ENCODE results near the gene NRARP.
A peak's percentile ranks its signal among the peaks of the same experiment; 100 is the strongest.

The NRARP gene

DNA sequence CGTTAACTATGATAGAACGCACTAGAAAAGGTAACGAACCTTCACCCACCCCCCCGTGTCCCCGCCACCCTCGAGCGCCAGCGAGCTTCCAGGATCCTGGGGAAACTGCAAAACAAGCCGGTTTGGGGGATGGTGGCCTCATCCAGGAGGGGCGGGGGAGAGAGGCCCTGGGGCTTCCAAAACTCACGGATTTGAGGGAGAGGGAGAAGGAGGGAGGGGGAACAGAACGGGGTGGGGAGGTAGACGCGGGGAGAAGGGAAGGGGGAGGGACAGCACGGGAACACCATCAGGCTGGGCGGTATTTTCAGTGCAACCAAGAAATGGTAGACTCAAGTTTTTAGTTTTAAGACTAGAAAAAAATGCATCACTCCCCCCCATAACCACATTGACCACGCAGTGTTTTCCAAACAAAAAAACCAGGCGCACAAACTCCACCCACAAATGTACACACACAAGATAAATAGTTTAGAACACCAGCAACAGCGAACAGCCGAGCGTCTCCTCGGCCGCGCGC, 1.4 kb downstream of the NRARP start:
- peak overlapping the region; percentile 84 for H3K4me3 ChIP-seq (ENCODE audit: low read depth, low read length)

DNA sequence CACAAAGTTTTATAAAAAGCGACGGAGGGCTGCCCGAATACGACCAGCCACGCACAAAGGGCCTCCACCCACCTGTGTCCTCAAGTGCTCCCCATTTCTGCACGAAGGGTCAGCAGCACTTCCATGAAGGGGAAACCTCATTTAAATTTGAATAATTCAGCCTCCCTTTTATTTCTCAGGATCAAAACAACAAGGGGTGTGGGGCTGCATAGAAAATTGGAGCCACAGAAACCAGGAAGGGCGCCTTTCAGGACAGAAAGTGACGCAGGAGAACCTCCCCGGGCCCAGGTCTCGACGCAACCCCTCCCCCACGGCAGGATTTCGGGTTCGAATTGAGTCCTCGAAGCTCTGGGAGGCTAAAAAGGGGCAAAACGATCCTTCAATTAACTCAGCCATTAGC, 2.1 kb downstream of the NRARP start:
- H3K4me3 ChIP-seq (ENCODE audit: low read depth, low read length), result peak overlapping the region; percentile 84

DNA sequence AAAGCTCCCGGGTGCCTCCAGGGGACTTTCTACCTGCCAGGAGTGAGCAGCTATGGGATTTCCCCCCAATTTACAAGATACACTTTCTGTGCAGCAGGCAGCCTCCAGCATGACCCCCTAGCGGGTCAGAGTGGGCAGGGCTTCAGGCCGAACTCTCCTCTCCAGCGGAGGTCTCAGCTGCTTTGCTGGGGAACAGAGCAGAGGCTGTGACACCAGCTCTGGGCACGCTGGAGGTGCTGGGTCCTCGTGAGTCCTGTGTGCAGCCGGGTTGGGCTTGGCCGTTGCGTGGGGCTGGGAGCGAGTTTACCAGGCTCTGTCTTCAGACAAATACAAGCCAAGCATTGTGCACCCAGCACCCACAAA, 2.9 kb downstream of the NRARP start:
- H3K4me3 ChIP-seq (ENCODE audit: low read depth, low read length), result peak overlapping the region; percentile 20

DNA sequence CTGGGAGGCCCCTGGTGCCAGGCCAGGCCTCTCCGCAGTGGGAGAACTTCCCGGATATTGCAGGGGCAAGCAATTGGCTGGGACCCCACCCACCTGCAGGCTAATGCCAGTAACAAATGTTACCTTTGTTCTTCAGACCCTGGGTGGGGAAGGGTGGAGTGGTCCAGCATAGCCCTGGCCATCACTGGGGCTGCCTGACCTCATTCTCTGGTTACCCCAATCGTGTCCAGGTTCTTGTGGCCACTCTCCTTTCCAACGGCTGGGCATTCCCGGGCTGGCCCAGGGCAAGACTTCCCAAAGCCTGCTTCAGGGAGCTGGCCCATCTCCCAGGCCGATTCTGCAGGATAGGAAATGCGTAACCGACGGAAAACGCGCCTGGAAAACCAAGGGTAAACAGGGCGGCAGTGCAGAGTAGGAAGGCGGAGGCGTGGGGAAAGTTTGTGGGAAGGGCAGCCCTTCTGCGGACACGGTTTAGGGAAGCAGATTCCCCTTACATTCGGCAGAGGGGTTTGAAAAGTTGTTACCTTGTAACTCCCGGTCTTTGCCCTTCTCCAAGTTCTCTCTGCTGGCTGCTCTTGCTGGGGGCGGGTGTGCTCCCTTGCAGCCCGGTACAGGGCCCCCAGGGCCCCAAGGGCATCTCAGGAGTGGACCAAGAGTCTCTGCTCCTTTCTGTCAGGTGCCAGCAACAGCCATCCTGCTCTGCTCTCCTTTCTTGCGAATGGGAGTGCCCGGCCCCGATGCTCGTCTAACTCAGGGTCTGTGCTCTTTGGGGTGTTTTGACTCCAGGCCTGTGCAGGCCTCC, 3.5 kb downstream of the NRARP start:
- no peak overlapping the region for H3K4me3 ChIP-seq (ENCODE audit: low read depth, low read length)

DNA sequence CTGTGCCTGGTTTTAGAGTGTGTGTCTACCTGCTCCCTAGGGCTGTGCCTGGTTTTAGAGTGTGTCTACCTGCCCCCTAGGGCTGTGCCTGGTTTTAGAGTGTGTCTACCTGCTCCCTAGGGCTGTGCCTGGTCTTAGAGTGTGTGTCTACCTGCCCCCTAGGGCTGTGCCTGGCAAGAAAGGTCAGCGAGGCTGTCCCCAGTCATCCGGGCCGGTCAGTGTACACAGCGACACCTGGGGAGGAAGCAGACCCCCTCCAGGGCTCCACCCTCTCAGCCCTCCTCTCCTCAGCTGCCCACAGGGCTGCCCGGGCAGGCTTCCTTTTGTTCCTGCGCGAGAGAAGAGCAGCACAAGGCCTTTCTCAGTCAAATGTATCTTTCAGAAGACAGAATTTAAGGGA, 4.1 kb downstream of the NRARP start:
- no peak overlapping the region for H3K4me3 ChIP-seq (ENCODE audit: low read depth, low read length)

DNA sequence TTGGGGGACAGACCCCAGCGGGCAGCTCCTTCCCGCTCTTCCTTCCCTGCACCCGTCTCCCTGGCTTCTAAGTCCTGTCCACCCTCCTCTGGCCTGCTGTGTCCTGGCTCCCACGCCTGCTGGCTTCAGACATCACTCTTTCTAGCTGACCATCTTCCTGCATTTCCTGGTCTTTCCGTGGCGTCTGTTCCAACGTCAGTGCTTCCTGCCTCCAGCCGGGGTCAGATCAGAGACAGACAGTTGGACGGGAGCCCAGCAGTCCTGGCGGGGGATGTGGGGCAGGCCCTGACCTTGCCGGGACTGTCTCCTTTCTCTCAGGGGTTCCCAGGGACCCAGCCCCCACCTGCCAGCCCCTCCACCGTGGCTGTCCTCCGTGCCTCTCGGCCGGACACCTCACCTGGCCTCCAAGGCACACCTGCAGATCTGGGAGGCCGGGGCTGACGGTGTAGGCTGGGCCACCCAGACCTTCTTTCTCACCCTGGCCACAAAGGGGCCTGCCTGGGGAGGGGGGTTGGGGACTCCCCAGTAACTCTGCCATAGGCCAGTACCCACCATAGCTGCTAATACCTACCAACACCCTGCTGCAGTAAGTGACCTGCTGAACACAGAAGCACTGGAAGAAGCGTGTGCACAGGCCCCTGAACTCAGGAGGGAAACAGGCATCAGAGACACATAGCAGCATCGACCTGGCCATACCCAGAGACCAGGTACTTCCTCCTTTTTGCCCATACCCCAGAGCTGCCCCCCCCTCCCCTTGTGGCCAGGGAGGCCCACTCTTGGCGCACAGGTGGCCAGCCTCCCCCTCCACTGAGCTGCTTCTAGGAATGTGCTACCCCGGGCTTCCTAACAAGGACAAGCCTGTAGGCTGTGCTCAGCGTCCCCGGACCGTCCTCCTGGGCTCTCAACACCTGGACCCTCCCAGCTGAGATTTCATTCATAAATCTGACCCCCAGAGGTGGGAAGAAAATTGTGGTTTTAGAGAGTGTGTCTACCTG, 5.1 kb downstream of the NRARP start:
- peak overlapping the region; percentile 8 for H3K4me3 ChIP-seq (ENCODE audit: low read depth, low read length)

DNA sequence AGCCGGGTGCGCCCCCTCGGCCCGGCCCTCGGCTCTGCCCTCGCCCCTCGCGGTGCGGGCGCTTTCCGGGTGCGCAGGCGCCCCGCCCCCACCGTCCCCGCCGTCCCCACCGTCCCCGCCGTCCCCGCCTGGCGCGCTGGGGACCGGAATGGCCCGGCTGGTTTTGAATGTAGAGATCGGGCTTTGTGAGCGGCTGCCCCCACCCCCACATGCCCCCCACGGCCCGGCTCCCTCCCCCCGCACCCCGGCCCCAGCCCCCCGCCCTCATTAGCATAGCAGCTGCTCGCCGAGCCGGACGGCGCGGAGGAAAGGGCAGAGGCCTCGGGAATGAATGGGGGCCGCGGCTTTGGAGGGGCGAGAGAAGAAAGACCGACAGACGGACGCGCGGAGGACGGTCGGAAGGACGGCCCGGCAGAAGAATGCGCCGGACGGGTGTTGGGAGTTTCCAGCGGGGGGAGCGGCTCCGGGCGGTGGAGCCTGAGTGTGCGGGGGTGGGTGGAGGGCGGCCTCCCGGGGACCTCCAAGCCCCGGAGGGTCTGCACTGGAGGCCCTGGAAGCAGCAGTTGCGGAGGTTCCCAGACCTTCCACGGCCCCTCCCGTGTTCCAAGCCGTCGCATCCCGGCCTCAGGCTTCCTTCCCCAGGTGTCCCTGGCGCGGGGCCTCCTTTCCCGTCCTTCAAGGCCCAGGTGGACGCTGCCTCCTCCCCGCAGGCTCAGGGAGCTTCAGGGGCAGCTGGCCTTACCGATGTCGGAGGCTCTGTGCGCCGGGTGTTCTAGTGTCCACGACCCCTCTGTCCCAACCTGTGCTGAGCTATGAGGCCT, 6.0 kb downstream of the NRARP start:
- peak overlapping the region; percentile 20 for H3K4me3 ChIP-seq (ENCODE audit: low read depth, low read length)

DNA sequence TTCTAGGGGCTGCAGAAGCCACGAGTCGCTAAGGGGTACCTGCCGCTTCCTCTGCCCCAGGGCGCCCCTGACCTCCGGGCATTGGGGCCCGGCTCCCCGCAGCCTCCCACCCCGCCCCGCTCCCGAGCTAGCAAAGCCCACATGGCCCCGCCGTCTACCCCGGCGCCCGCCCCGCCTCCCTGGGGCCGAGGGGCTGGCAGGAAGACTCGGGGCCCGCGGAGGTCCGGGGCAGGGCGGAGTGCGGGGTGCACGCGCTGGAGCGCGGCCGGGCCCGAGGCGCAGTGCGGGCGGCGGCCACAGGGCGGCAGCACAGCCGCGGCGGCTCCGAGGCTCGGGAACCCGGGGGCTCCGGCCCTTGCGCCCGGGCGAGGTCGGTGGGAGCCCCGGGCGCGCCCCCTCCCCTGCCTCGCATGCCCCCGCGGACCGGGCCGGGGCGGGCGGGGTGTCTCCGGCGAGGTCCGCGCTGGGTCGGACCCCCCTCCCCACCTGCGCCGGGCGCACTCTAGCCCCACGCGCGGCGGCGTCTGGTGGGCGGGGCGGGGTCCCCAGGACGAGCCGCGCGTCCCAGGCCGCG, 6.7 kb downstream of the NRARP start:
- H3K4me3 ChIP-seq (ENCODE audit: low read depth, low read length), result peak overlapping the region; percentile 20

DNA sequence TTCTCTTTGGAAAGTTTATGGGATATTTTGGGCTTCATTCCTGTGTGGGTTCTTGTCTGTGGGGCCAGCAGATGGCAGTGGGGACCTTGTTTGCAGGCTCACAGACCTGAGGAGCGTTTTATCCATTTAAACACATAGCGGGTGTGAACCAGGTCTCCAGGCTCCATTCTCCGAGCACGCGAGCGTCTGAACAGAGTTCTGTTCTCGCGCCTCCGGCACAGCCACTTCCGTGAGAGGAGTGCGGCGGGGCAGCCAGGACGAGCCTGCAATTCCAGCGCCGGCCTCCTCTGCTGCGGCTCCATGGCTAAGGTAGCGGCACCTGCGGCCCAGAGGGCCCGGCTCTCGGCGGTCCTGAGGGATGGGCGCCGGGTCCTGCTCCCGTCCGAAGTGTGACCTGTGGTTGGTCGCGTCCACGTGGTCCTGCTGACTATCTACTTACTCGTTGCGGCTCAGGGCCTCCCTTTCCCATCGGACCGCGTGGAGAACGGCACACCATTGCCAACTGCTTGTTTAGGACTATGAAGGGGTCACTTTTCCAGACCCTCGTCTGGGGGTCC, 7.3 kb downstream of the NRARP start:
- H3K4me3 ChIP-seq (ENCODE audit: low read depth, low read length), result no peak overlapping the region

DNA sequence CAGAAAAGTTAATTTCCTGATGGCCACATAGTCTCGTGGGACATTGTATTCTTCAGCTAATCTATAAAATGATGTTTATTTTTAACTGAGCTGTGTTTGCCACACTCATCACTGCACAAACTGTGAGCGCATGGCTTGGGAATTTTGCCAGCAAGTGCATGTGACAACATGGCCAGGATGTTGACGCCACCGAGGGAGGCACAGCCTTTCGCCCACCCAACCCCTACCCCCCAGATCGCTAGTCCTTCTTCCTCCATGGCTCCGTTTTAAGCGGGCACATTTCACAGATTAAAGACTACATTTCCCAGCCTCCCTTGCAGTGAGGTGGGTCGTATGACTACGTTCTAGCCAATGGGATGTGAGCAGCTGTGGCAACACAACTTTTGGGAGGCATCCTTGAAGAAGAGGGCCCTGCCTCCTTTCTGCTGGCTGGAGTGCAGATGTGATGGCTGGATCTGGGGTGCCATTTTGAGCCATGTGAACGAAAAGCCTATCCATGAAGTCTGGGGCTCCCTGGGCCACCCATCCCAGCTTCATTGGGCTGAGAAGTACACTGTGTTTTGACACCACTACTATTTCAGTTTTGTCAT, 7.9 kb downstream of the NRARP start:
- H3K4me3 ChIP-seq (ENCODE audit: low read depth, low read length), result no peak overlapping the region

DNA sequence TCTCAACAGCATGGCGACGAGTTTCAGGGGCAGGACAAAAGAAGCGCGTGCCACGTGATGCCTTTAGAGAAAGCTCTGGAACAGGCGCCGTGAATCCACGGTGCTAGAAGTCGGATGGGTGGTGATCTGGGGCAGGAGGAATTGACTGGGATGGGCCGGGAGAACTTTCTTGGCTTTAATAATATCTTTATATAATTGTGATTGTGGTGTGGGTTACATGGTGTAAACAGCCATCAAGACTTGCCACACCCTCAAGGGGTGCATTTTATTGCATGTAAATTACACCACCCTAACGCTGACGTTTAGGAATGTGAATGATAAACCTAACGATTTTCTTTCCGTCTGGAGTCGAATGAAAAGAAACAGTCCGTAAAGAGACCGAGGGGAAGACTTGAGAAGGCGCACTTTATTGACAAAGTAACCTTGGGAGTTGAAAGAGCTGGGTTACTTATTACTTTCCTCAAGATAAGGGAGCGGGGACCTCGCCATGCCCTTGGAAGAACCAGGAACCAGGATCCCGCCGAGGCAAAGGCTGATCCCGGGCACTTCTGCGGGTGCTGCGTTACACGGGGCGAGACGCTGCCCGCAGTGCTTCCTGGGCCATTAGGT, 8.5 kb downstream of the NRARP start:
- H3K4me3 ChIP-seq (ENCODE audit: low read depth, low read length), result no peak overlapping the region

DNA sequence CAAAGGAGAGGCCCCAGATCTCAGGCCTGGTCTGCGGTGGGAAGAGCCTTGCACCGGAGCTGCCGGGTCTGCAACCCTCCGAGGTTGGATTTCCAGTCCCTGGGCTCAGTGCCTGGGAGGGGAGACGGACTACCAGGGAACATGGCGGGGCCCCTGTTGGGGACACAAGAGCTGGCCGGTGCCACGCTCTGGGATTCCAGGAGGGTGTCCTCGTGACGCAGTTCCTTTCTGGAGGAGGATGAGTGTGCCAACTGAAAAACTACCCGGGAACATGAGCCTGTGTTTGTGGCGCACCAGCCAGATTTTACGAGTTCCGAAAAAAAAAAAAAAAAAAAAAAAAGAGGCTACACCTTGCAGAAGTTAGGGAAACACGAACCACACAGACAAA, 9.0 kb downstream of the NRARP start:
- H3K4me3 ChIP-seq (ENCODE audit: low read depth, low read length), result no peak overlapping the region

DNA sequence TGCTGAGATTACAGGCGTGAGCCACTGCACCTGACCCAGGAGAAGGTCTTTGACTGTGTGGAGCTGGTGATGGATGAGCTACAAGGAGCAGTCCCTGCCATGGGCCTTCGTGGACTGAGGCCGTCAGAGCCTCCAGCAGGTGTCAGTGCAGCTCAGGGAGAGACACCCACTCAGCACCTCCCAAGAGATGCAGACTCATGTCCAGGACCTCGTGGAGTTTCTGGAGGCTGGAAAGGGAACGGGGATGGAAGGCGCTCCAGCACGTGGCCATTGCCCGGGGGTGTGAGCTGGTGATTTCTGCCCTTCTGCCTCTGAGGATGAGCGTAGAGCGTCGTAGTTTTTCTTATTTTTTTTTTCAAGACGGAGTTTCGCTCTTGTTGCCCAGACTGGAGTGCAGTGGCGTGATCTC, 15.1 kb downstream of the NRARP start:
- no peak overlapping the region for H3K4me3 ChIP-seq (ENCODE audit: low read depth, low read length)

DNA sequence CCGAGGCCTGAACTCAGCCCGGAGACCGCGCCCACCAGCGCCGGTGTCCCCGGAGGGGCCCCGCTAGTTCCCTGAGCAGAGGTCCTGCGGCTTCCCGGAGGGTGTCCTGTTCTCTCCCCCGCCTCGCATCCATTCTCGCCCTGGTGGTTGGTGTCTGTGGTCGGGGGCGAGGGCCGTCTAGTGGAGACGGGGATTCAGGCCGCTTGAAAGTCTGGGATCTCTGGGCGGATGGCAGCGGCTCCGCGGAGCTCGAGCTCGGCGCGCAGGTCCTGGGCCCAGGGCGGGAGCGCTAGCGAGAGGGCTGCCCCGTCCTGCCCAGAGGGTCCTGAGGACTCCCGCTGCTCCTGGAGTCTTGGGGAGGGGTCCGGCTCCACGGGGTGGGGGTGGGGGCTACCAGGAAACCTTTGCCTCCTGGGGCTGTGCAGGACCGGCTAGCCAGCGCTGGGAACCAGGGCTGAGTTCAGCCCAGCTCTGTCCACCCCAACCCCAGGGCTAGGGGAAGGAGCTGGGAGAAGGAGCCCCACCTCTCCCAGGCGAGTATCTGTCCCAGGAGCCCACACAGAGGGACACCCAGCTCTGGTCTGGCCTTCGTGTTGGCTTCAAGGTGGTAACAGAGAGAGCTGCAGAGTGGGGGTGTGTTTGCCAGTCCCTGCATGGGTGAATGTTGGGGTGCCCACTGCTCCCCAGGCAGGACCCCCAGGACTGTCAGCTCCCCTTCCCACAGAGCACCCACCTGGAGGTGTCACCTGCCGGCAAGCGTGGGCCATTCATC, 20.5 kb downstream of the NRARP start:
- peak overlapping the region; percentile 20 for H3K4me3 ChIP-seq (ENCODE audit: low read depth, low read length)

DNA sequence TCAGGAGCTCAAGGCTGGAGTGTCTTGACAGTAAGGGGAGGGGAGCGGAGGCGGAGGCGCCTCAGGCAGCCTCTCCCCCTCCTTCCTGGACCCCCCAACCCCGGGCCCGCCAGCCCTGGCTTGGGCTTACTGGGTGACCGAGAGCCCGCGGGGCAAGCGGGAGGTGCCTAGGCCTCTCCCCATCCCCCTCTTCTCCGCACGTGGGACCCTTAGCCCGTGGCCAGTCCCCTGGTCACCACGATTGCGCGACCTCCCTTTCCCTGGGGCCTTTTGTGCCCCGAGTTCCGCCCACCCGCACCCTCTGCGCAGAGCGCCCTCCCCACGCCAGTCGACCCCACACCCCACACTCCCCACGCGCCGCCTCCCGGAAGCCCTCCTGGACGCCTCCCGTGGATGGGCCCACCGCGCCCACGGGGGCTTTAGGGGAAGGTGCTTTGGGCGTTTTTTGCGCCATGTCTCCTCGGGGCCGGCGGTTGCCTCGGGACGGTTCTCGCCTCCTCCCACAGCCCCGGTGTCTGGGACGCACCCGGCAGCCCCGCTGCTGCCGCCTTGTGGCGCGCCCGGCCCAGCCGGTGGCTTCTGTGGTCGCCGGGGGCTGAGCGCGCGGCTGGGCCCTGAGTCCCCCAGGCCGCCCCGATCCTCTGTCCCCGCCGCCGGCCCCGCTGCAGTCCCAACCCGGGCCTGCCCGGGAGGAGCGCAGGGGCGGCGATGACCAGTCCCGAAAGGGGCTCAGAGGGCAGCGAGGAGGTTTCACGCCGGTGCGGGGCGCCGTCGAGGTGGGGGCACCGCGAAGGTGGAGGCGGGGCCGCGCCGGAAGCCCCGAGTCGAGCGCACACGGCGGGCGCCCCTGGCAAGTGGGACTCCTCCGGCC, 21.4 kb downstream of the NRARP start:
- H3K4me3 ChIP-seq (ENCODE audit: low read depth, low read length), result peak overlapping the region; percentile 20

DNA sequence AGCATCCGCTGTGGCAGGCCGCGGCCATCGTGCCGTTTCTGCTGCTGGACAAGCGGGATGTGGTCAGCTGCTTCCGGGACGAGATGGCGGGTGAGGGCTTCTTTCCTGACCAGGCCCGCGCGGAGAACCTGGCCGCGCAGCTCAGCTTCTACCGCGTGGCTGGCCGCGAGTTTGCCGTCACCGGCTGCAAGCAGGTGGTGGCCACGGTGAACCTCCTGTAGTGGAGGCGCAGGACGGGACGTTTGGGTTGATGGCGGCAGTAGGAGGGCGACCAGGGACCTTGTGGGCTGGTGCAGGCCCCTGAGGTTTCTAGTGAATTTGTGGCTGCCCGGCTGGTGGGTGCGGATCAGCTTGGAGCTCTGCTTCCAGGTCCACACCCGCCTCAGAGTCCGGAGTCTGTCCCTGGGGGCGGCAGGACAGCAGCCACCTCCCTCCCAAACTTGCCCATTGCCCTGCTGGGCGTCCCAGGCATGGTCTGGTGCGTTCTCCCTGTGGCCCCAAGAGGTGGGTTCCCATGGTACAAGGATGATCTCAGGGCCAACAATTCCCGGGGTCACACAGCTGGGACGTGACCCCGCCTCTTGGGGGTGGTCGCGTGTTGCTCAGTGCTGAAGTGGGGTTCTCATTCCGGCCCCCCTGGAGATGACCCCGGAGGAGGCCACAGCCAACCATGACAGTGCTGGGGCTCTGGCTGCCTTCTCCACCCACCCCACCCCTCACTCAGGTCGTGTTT, 22.2 kb downstream of the NRARP start:
- H3K4me3 ChIP-seq (ENCODE audit: low read depth, low read length), result no peak overlapping the region
